B cell (primary cell): ENCODE measurements around the gene ZNF423. TPM values are rescaled to one million over a fixed set of nuclear protein-coding genes. Genes with fewer than 3 reads are reported as not detected.

ENCODE experiments used
- ATAC-seq: fragments of 200-7000 bp; cut with Tn5 transposase; one replicate; pipeline ENCODE4 v1.10.0; 2021; ENCODE audit warnings: low read depth, mild to moderate bottlenecking, moderate number of reproducible peaks, moderate library complexity
- CTCF ChIA-PET: fragments of 350-600 bp; sonication (Branson Sonifier 250); formaldehyde crosslinking; loops from one replicate; lab custom pipeline; 2021; ENCODE audit warnings: antibody characterized with exemption, inconsistent platforms; lab: Charles Lee
- POLR2A ChIA-PET: fragments of 350-600 bp; sonication (Branson Sonifier 250); formaldehyde crosslinking; loops from one replicate; lab custom pipeline; 2021; ENCODE audit warnings: antibody characterized with exemption; lab: Charles Lee
- DNase-seq: peaks from one replicate; pipeline ENCODE4 v3.0.0; 2013
- H2AFZ ChIP-seq: 2 replicates; pipeline ENCODE4 v1.6.1; 2012; ENCODE audit warnings: mild to moderate bottlenecking, low read depth, low read length; ENCODE audit not compliant: insufficient read depth, poor library complexity, severe bottlenecking
- H3K27ac ChIP-seq, 2 donors: 1 replicate in 1 of 2; 2 replicates in 1 of 2; pipeline ENCODE4 v1.5.1; 2012 to 2013; ENCODE audit warnings: low read length in 2 of 2, mild to moderate bottlenecking in 2 of 2, moderate library complexity in 1 of 2
- H3K27me3 ChIP-seq, 4 experiments: fragments of 200-600 bp in 1 of 4; sonication (generic) in 1 of 4; replicated peaks in 1 of 4; 1 replicate in 2 of 4; 2 replicates in 2 of 4; pipeline versions ENCODE4 v1.6.1 to v1.7.0; 2013 to 2016; ENCODE audit warnings: low read length in 3 of 4, mild to moderate bottlenecking in 2 of 4, mixed read lengths in 1 of 4, moderate library complexity in 1 of 4; ENCODE audit not compliant: insufficient read depth in 4 of 4, control insufficient read depth in 3 of 4; ENCODE audit errors: control extremely low read depth in 1 of 4
- H3K36me3 ChIP-seq, 2 experiments: replicated peaks in 1 of 2; 1 replicate in 1 of 2; 2 replicates in 1 of 2; pipeline versions ENCODE4 v1.6.1 to v1.7.1; 2013; ENCODE audit warnings: low read length in 1 of 2; ENCODE audit not compliant: insufficient read depth in 2 of 2, control insufficient read depth in 1 of 2; ENCODE audit errors: control extremely low read depth in 1 of 2, extremely low read depth in 1 of 2
- H3K4me1 ChIP-seq, 2 donors: fragments of 200-600 bp in 1 of 2; sonication (generic) in 1 of 2; 1 replicate in 1 of 2; 2 replicates in 1 of 2; pipeline versions ENCODE4 v1.5.1 to v1.6.1; 2013 to 2017; ENCODE audit warnings: low read length in 2 of 2; ENCODE audit not compliant: control insufficient read depth in 2 of 2, insufficient read depth in 2 of 2
- H3K4me2 ChIP-seq: replicated peaks from 2 replicates; pipeline ENCODE3; 2012; ENCODE audit warnings: mild to moderate bottlenecking, low read depth, low read length; ENCODE audit not compliant: poor library complexity, severe bottlenecking
- H3K4me3 ChIP-seq, 5 experiments: fragments of 200-600 bp in 1 of 5; sonication (generic) in 1 of 5; 1 replicate in 3 of 5; 2 replicates in 2 of 5; pipeline versions ENCODE4 v1.5.1 to v1.7.0; 2011 to 2016; ENCODE audit warnings: low read length in 4 of 5, mild to moderate bottlenecking in 4 of 5, low read depth in 2 of 5, control low read depth in 1 of 5, moderate library complexity in 1 of 5; ENCODE audit not compliant: insufficient read depth in 1 of 5; ENCODE audit errors: control extremely low read depth in 1 of 5, extremely low read depth in 1 of 5
- H3K79me2 ChIP-seq: fragments of 200-600 bp; sonication (generic); one replicate; pipeline ENCODE4 v1.6.0; 2016; ENCODE audit warnings: low read length; ENCODE audit not compliant: control insufficient read depth, insufficient read depth
- H3K9ac ChIP-seq: fragments of 200-600 bp; sonication (generic); 2 replicates; pipeline ENCODE4 v1.6.1; 2017; ENCODE audit warnings: mild to moderate bottlenecking, low read length, moderate library complexity
- H3K9me3 ChIP-seq, 3 donors: one replicate each; pipeline versions ENCODE4 v1.6.1 to v1.7.1; 2013; ENCODE audit warnings: low read length in 2 of 3; ENCODE audit not compliant: control insufficient read depth in 2 of 3, insufficient read depth in 1 of 3; ENCODE audit errors: control extremely low read depth in 1 of 3
- H4K20me1 ChIP-seq: 2 replicates; pipeline ENCODE4 v1.6.0; 2012; ENCODE audit warnings: mild to moderate bottlenecking, low read length; ENCODE audit not compliant: insufficient read depth, control insufficient read depth, poor library complexity, severe bottlenecking
- H3K27ac Mint-ChIP-seq: one replicate; pipeline ENCODE4 v1.8.0; 2021; ENCODE audit warnings: mixed read lengths
- H3K27me3 Mint-ChIP-seq: one replicate; pipeline ENCODE4 v1.8.0; 2021; ENCODE audit warnings: mixed read lengths
- H3K4me1 Mint-ChIP-seq: one replicate; pipeline ENCODE4 v1.8.0; 2021; ENCODE audit warnings: mixed read lengths
- H3K4me3 Mint-ChIP-seq: one replicate; pipeline ENCODE4 v1.8.0; 2021; ENCODE audit warnings: mixed read lengths
- H3K9me3 Mint-ChIP-seq: one replicate; pipeline ENCODE4 v1.8.0; 2022; ENCODE audit warnings: mixed read lengths; ENCODE audit not compliant: insufficient read depth
- CTCF ChIP-seq: fragments of 200-600 bp; IDR thresholded peaks from one replicate; pipeline ENCODE4 v1.8.0; 2022; ENCODE audit warnings: antibody characterized with exemption, mild to moderate bottlenecking
- EZH2 ChIP-seq: IDR thresholded peaks from 2 replicates; pipeline ENCODE4 v1.6.1; 2012; ENCODE audit warnings: borderline replicate concordance, low read depth, mild to moderate bottlenecking, moderate library complexity, low read length; ENCODE audit not compliant: insufficient read depth, poor library complexity, severe bottlenecking
- WGBS: methylation state at CpG from one replicate; pipeline ENCODE4 v1.1.5; 2013; ENCODE audit warnings: missing lambda C conversion rate; ENCODE audit not compliant: insufficient coverage; 5-methylcytosine and 5-hydroxymethylcytosine counted together
- intact Hi-C: fragments of 100-400 bp; cut with micrococcal nuclease; formaldehyde crosslinking; loops from one replicate; pipeline ENCODE4 v1.10.0; 2022
- polyA plus RNA-seq: library from polyadenylated mRNA; depleted of rRNA; stranded (reverse); fragments of >200 nt; gene quantifications from 2 replicates; pipeline ENCODE4 v1.2.3, GENCODE V29; 2012
- total RNA-seq, 2 donors: library from RNA; stranded (reverse); fragments of 120-200 nt in 1 of 2; gene quantifications; 1 replicate in 1 of 2; 2 replicates in 1 of 2; pipeline versions ENCODE4 v1.2.3 to v1.2.4, GENCODE V29; 2013 to 2022

The ZNF423 gene
- total and polyA plus RNA-seq, 2 donors (not counting 1 experiment from before 2014, with no cell fraction given) = not detected

GRCh38 chr16:49825041-49825440 is 30.9 kb downstream of the ZNF423 start:
- CTCF ChIA-PET = no interaction called here
- Histone ChIP-seq H3K36me3 (no peaks in the 10 kb centered on the region), H3K79me2 (no peaks in the 10 kb centered on the region), H3K27ac (no peak overlapping the region), H2AFZ (no peak overlapping the region), H3K27me3 (peaks cover 0 to 3% (median 0%) of the 10 kb centered on the region in 4 experiments), H3K9ac (no peak overlapping the region), H3K9me3 (no peaks in the 10 kb centered on the region), H3K4me2 (no peak overlapping the region), H3K4me1 (no peaks in the 10 kb centered on the region), H3K4me3 (no peak overlapping the region), H4K20me1 (no peaks in the 10 kb centered on the region)
- Mint-ChIP-seq H3K4me1 (no peaks in the 10 kb centered on the region), H3K27me3 (peaks cover 4% of the 10 kb centered on the region), H3K4me3 (no peak overlapping the region), H3K27ac (no peak overlapping the region), H3K9me3 (no peaks in the 10 kb centered on the region)
- no CpG with 5 or more reads among the region's 1 CpG for WGBS
- TF ChIP-seq EZH2 = no peak
- no peak for TF ChIP-seq CTCF
- intact Hi-C loops = no loop called here
- DNase-seq (no peak), ATAC-seq (no peak)
- POLR2A ChIA-PET = no interaction called here

- H3K4me3 ChIP-seq = no peak overlapping the region
- no peaks in the 10 kb centered on the region for H3K36me3 ChIP-seq
- H3K9me3 ChIP-seq = no peaks in the 10 kb centered on the region
- ATAC-seq = no peak
- no peaks in the 10 kb centered on the region for H3K79me2 ChIP-seq
- H3K9ac ChIP-seq = no peak overlapping the region
- H2AFZ ChIP-seq = no peak overlapping the region
- Mint-ChIP-seq H3K4me1 (no peaks in the 10 kb centered on the region), H3K27me3 (peaks cover 4% of the 10 kb centered on the region), H3K27ac (no peak overlapping the region), H3K4me3 (no peak overlapping the region), H3K9me3 (no peaks in the 10 kb centered on the region)
- DNase-seq = no peak
- H3K4me2 ChIP-seq = no peak overlapping the region
- POLR2A ChIA-PET = no interaction called here
- no peak overlapping the region for H3K27ac ChIP-seq
- intact Hi-C loops = no loop called here
- TF ChIP-seq EZH2 = no peak
- no peaks in the 10 kb centered on the region for H3K4me1 ChIP-seq
- H4K20me1 ChIP-seq = no peaks in the 10 kb centered on the region
- peaks cover 0 to 3% (median 0%) of the 10 kb centered on the region in 4 experiments for H3K27me3 ChIP-seq
- CTCF ChIA-PET = no interaction called here
- WGBS = 97% methylated on average over 4 of the region's 9 CpGs
Observed at GRCh38 chr16:49824593-49824992, 31.3 kb downstream of the ZNF423 start.
